Stimulated activated naive CD8-positive, alpha-beta T cell treated with anti-CD3 and anti-CD28 coated beads, Interleukin-15, Interleukin-2, amounts not matched to agents 100 ng/mL and 50 ng/mL, for 24 hours (primary cell): ENCODE measurements around the gene ZNF211.

Experiments
- H3K27ac Mint-ChIP-seq: one replicate; pipeline ENCODE4 v1.8.0; 2021; ENCODE audit warnings: mild to moderate bottlenecking, mixed read lengths
- H3K27me3 Mint-ChIP-seq: one replicate; pipeline ENCODE4 v1.8.0; 2021; ENCODE audit warnings: mixed read lengths
- H3K36me3 Mint-ChIP-seq: one replicate; pipeline ENCODE4 v1.8.0; 2021; ENCODE audit warnings: low read depth, mixed read lengths
- H3K4me1 Mint-ChIP-seq: one replicate; pipeline ENCODE4 v1.8.0; 2021; ENCODE audit warnings: low read depth, mixed read lengths
- H3K4me3 Mint-ChIP-seq: one replicate; pipeline ENCODE4 v1.8.0; 2021; ENCODE audit warnings: mild to moderate bottlenecking, mixed read lengths
- H3K9me3 Mint-ChIP-seq: one replicate; pipeline ENCODE4 v1.8.0; 2021; ENCODE audit warnings: mixed read lengths

The ZNF211 gene

DNA sequence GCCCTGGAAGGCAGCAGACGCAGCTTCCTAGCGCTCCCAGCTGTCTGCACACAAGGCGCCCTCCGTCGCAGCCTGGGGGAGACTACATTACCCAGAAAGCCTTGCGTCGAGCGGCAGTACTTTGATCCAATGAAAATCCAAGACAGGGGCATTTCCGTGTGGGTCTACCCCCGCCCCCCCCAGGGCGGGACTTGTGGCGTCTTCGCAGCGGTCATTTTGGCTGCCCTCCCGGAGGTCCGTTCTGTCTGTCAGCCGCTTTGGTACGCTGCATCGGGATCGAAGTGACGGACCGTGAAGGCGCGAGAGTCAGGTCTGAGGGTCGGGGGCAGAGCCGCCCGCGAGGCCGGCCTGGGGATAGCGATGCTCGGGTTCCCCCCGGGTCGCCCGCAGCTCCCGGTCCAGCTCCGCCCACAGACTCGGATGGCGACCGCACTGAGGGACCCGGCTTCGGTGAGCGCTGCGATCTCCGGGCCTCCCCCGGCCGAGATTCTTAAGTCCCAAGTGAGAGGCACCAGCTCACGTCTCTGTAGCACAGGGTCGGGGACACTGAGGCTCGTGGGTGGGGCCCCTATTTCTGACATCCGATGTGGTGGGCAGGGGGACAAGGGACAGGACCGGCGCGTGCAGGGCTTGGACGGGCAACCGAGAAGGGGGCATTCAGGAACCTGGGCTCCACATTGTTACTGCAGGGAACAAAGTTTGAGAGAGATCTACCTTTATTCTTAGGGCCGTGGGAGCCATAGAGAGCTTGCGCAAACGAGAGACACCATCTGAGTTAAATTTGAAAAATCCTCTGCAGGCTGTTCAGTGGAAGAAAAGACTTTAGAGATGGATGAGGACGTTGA, at the start of gene ZNF211:
Gene ZNF211 (plus strand): TSS at position 182 of the 845 bp plus-strand sequence. CDS start 179 bp downstream, at position 361.
- Mint-ChIP-seq H3K4me3 (peak within 1 kb of the TSS; percentile 86), H3K27ac (peak within 1 kb of the TSS; percentile 49), H3K4me1 (peaks cover 23% of the 10 kb centered on the region), H3K27me3 (no peaks in the 10 kb centered on the region), H3K36me3 (peaks cover 39% of the 10 kb centered on the region), H3K9me3 (peaks cover 42% of the 10 kb centered on the region)

GRCh38 chr19:57583521-57584416, 49.2 kb upstream of the ZNF211 start, which contains the start of gene ZIK1:
Gene ZIK1 (plus strand): TSS chr19:57584145. CDS start chr19:57584357, 212 bp downstream.
- H3K27ac Mint-ChIP-seq = peak within 1 kb of the TSS; percentile 80
- H3K27me3 Mint-ChIP-seq = no peaks in the 10 kb centered on the region
- H3K4me1 Mint-ChIP-seq = peaks cover 23% of the 10 kb centered on the region
- peaks cover 45% of the 10 kb centered on the region for H3K9me3 Mint-ChIP-seq
- H3K36me3 Mint-ChIP-seq = peaks cover 54% of the 10 kb centered on the region
- H3K4me3 Mint-ChIP-seq = peak within 1 kb of the TSS; percentile 93

GRCh38 chr19:57587529-57587928, 45.4 kb upstream of the ZNF211 start:
- Mint-ChIP-seq H3K9me3 (peaks cover 55% of the 10 kb centered on the region), H3K4me3 (no peak overlapping the region), H3K27ac (no peak overlapping the region), H3K4me1 (peaks cover 19% of the 10 kb centered on the region), H3K27me3 (no peaks in the 10 kb centered on the region), H3K36me3 (peaks cover 80% of the 10 kb centered on the region)

DNA sequence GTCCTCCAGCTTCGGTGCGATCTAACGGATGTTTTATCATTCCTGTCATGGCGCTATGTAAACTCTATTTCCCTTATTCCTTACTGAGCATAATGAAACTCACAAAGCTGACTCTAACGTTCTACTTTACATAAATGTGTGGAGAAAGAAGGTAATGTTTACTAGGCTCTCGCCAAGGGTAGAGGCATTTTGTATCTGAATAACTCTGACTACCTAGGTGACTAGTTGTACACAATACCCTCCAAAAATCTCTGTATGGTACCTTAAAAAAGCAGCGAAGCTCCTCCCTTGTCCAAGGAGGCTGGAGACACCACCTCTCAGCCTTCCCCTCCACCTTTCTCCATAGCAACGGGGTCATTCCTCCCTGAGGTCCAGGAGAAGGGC, 33.6 kb upstream of the ZNF211 start:
- peaks cover 23% of the 10 kb centered on the region for H3K4me1 Mint-ChIP-seq
- peaks cover 57% of the 10 kb centered on the region for H3K9me3 Mint-ChIP-seq
- H3K27ac Mint-ChIP-seq = no peak overlapping the region
- H3K4me3 Mint-ChIP-seq = peak overlapping the region; percentile 83
- H3K27me3 Mint-ChIP-seq = no peaks in the 10 kb centered on the region
- H3K36me3 Mint-ChIP-seq = peaks cover 35% of the 10 kb centered on the region

DNA sequence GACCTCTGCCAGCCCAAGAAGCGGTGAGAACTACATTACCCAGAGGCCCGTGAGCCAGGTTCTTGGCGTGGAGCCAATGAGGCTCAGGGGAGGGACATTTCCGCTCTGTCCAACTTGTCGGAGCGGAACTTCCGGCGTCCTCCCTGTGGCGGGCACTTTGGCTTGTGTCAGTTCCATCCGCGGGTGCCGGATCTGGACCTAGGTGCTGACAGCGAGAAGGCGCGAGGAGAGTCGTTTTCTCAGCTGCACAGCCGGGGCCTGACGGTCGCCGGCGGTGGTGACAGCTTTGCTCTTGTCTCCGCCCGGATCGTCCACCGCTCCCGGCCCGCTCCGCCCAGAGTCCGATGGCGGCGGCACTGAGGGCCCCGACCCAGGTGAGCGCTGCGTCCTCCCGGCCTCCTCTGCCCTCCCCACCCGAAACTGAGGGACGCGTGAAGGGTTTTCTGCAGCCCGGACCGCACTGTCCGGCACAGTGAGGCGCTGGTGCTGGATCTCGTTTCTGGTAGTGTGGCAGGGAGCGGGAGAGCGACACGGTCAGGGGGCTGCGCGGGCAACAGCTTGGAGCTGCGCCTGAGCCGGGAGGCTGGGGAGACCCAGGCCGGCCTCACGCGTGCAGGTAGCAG, 33.1 kb upstream of the ZNF211 start, which contains the start of gene ZNF530:
Gene ZNF530 (plus strand): TSS at position 125 of the 623 bp plus-strand sequence. CDS start 4,461 bp downstream, outside the sequence.
- Mint-ChIP-seq H3K36me3 (peaks cover 40% of the 10 kb centered on the region), H3K27me3 (no peaks in the 10 kb centered on the region), H3K4me1 (peaks cover 23% of the 10 kb centered on the region), H3K4me3 (peak within 1 kb of the TSS; percentile 83), H3K27ac (no peak within 1 kb of the TSS), H3K9me3 (peaks cover 59% of the 10 kb centered on the region)

- Mint-ChIP-seq H3K4me1 (no peaks in the 10 kb centered on the region), H3K27ac (no peak overlapping the region), H3K4me3 (no peak overlapping the region), H3K27me3 (no peaks in the 10 kb centered on the region), H3K36me3 (peaks cover 75% of the 10 kb centered on the region), H3K9me3 (peaks cover 52% of the 10 kb centered on the region)
These were observed 26.0 kb upstream of the ZNF211 start for GRCh38 chr19:57606931-57607330.

DNA sequence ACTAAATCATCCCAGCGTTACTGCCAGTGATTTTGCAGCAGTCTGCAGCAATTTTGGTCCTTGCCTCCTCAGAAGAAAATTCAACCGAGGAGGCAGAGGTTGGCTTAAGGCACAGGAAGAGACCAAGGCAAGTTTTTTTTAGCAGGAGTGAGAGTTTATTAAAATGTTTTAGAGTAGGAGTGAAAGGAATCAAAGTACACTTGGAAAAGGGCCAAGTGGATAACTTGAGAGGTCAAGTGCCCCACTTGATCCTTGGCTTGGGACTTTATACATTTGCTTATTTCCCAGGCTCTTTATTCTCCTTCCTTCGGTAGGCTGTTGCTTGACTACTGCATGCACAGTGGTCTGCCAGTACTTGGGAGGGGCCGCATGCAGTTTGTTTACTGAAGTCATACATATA, 21.9 kb upstream of the ZNF211 start:
- H3K4me3 Mint-ChIP-seq = no peak overlapping the region
- peaks cover 16% of the 10 kb centered on the region for H3K4me1 Mint-ChIP-seq
- H3K27ac Mint-ChIP-seq = no peak overlapping the region
- H3K27me3 Mint-ChIP-seq = no peaks in the 10 kb centered on the region
- peaks cover 56% of the 10 kb centered on the region for H3K36me3 Mint-ChIP-seq
- H3K9me3 Mint-ChIP-seq = peaks cover 38% of the 10 kb centered on the region

- H3K27me3 Mint-ChIP-seq = no peaks in the 10 kb centered on the region
- peaks cover 58% of the 10 kb centered on the region for H3K36me3 Mint-ChIP-seq
- peak within 1 kb of the TSS; percentile 92 for H3K4me3 Mint-ChIP-seq
- peak within 1 kb of the TSS; percentile 89 for H3K27ac Mint-ChIP-seq
- peaks cover 45% of the 10 kb centered on the region for H3K9me3 Mint-ChIP-seq
- peaks cover 20% of the 10 kb centered on the region for H3K4me1 Mint-ChIP-seq
These were observed 18.8 kb upstream of the ZNF211 start, which contains the start of gene ZNF134 for GRCh38 chr19:57613941-57614743. Gene ZNF134 (plus strand): TSS chr19:57614242. CDS start chr19:57619469, 5,227 bp downstream.

GRCh38 chr19:57615346-57615745, 17.6 kb upstream of the ZNF211 start:
- no peaks in the 10 kb centered on the region for H3K27me3 Mint-ChIP-seq
- peak overlapping the region; percentile 92 for H3K4me3 Mint-ChIP-seq
- peaks cover 70% of the 10 kb centered on the region for H3K36me3 Mint-ChIP-seq
- peaks cover 20% of the 10 kb centered on the region for H3K4me1 Mint-ChIP-seq
- peak overlapping the region; percentile 89 for H3K27ac Mint-ChIP-seq
- peaks cover 57% of the 10 kb centered on the region for H3K9me3 Mint-ChIP-seq

DNA sequence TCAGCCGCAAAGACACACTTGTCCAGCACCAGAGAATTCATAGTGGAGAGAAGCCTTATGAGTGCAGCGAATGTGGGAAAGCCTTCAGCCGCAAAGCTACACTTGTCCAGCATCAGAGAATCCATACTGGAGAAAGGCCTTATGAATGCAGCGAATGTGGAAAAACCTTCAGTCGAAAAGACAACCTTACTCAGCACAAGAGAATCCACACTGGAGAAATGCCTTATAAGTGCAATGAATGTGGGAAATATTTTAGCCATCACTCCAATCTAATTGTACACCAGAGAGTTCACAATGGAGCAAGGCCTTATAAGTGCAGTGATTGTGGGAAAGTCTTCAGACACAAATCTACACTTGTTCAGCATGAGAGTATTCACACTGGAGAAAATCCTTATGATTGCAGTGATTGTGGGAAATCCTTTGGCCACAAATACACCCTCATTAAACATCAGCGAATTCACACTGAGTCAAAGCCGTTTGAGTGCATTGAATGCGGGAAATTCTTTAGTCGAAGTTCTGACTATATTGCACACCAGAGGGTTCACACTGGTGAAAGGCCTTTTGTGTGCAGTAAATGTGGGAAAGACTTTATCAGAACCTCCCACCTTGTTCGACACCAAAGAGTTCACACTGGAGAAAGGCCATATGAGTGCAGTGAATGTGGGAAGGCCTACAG, 12.2 kb upstream of the ZNF211 start:
- Mint-ChIP-seq H3K27ac (no peak overlapping the region), H3K27me3 (no peaks in the 10 kb centered on the region), H3K4me1 (peaks cover 5% of the 10 kb centered on the region), H3K36me3 (peaks cover 98% of the 10 kb centered on the region), H3K4me3 (no peak overlapping the region), H3K9me3 (peaks cover 56% of the 10 kb centered on the region)

GRCh38 chr19:57623091-57623490, 9.9 kb upstream of the ZNF211 start:
- Mint-ChIP-seq H3K4me1 (no peaks in the 10 kb centered on the region), H3K9me3 (peaks cover 43% of the 10 kb centered on the region), H3K27me3 (no peaks in the 10 kb centered on the region), H3K4me3 (no peak overlapping the region), H3K27ac (no peak overlapping the region), H3K36me3 (peaks cover 75% of the 10 kb centered on the region)

DNA sequence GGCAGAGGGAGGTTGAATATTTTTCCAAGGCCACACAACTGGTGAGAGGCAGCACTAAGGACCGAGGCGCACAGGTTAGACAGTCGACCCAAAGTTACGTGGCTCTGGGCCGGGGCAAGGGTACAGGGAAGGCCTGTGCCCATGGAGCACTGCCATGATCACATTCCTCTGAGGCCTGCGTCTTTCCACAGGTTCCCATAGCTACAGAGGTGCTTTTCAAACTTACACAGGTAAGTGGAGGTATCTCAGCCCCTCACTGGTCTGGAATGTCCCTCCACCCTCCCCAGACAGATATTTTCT, 814 bp downstream of the ZNF211 start:
- H3K36me3 Mint-ChIP-seq = peaks cover 45% of the 10 kb centered on the region
- no peak overlapping the region for H3K27ac Mint-ChIP-seq
- H3K27me3 Mint-ChIP-seq = no peaks in the 10 kb centered on the region
- H3K9me3 Mint-ChIP-seq = peaks cover 42% of the 10 kb centered on the region
- peaks cover 23% of the 10 kb centered on the region for H3K4me1 Mint-ChIP-seq
- H3K4me3 Mint-ChIP-seq = peak overlapping the region; percentile 86

DNA sequence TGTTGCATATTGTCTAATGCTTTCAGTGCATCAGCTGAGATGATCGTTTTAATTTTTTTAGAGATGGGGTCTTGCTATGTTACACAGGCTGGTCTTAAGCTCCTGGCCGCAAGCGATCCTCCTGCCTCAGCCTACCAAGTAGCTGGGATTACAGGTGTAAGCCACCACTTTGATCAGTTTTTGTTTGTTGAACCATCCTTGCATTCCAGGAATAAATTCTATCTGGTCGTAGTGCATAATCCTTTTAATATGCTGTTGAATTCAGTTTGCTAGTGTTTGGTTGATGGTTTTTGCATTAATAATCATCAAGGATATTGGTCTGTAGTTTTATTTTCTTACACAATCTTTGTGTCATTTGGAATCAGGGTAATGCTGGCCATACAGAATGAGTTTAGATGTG, 4.4 kb downstream of the ZNF211 start:
- Mint-ChIP-seq H3K4me3 (no peak overlapping the region), H3K27me3 (no peaks in the 10 kb centered on the region), H3K4me1 (peaks cover 23% of the 10 kb centered on the region), H3K9me3 (peaks cover 64% of the 10 kb centered on the region), H3K36me3 (peaks cover 81% of the 10 kb centered on the region), H3K27ac (no peak overlapping the region)
